ENCODE data around the gene MTNR1A.

The MTNR1A gene

DNA sequence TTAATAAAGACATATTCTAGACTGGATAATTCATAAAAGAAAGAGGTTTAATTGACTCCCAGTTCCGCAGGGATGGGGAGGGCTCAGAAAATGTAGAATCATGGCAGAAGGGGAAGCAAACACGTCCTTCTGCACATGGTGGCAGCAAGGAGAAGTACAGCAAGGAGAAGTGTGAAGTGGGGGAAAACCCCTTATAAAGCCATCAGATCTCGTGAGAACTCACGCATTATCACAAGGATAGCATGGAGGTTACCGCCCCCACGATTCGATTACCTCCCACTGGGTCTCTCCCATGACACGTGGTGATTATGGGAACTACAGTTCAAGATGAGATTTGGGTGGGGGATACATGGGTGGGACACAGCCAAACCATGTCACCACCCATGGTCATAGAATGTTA, 58.3 kb downstream of the MTNR1A start:
- Histone ChIP-seq H3K27me3 (replicated peaks in 2 of 5; ENCODE audit: control insufficient read depth in 4 of 5, insufficient read depth in 5 of 5, low read length in 4 of 5) (no peaks in the 10 kb centered on the region), H3K4me1 (ENCODE audit: control extremely low read depth in 1 of 4, control insufficient read depth in 4 of 4, insufficient read depth in 4 of 4, low read length in 3 of 4) (no peaks in the 10 kb centered on the region), H3K27ac (ENCODE audit: insufficient read depth in 1 of 2, low read depth in 1 of 2, low read length in 2 of 2, poor library complexity in 1 of 2, severe bottlenecking in 2 of 2) (no peak overlapping the region), H3K36me3 (ENCODE audit: control insufficient read depth in 4 of 4, insufficient read depth in 4 of 4, low read length in 3 of 4) (no peaks in the 10 kb centered on the region), H3K4me3 (ENCODE audit: control insufficient read depth in 1 of 7, extremely low read depth in 1 of 7, insufficient read depth in 4 of 7, low read depth in 2 of 7, low read length in 6 of 7) (no peak overlapping the region), H3K9me3 (ENCODE audit: control extremely low read depth in 1 of 5, control insufficient read depth in 4 of 5, insufficient read depth in 2 of 5, low read depth in 1 of 5, low read length in 4 of 5) (peaks cover 0 to 13% (median 3%) of the 10 kb centered on the region in 5 experiments)
- WGBS (ENCODE audit: insufficient coverage), result 86% methylated on average over 2 of the region's 8 CpGs
- POLR2A ChIA-PET, result no interaction called here
- CTCF ChIA-PET, result no interaction called here
- DNase-seq, result no peak

- CTCF ChIA-PET, result no interaction called here
- whole genome bisulfite sequencing (ENCODE audit: insufficient coverage), result no CpG with 5 or more reads among the region's 1 CpG
Observed at GRCh38 chr4:186494496-186494895, 60.9 kb downstream of the MTNR1A start.

DNA sequence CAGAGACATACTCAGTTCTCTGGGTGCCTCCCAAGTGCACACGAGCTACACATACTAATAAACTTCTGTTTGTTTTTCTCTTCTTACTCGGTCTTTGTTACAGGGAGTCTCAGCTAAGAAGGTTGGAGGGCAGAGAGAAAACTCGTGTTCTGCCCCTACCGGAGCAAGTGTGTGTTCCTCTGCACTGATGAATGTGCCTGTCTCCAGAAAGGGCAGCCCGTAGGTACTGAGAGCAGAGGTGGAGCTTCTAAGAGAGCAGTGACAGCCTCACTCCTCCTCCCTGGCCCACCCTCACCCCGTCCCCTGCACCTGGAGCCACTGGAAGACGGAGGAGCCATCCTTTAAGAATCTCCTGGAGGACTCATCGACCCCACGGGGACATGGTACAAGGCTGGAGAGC, 67.6 kb downstream of the MTNR1A start:
- ChIA-PET CTCF (interaction anchor here (1.2 to 1.6 kb wide), 2 partner anchors 9 to 14 kb away, joined by 3 to 4 read pairs; no protein-coding TSS in a partner anchor), POLR2A (no interaction called here)
- Histone ChIP-seq H3K36me3 (ENCODE audit: control insufficient read depth in 4 of 4, insufficient read depth in 4 of 4, low read length in 3 of 4) (no peaks in the 10 kb centered on the region), H3K9me3 (ENCODE audit: control extremely low read depth in 1 of 5, control insufficient read depth in 4 of 5, insufficient read depth in 2 of 5, low read depth in 1 of 5, low read length in 4 of 5) (peaks cover 0 to 2% (median 0%) of the 10 kb centered on the region in 5 experiments), H3K4me3 (ENCODE audit: control insufficient read depth in 1 of 7, extremely low read depth in 1 of 7, insufficient read depth in 4 of 7, low read depth in 2 of 7, low read length in 6 of 7) (no peak overlapping the region), H3K27me3 (replicated peaks in 2 of 5; ENCODE audit: control insufficient read depth in 4 of 5, insufficient read depth in 5 of 5, low read length in 4 of 5) (no peaks in the 10 kb centered on the region), H3K4me1 (ENCODE audit: control extremely low read depth in 1 of 4, control insufficient read depth in 4 of 4, insufficient read depth in 4 of 4, low read length in 3 of 4) (no peaks in the 10 kb centered on the region), H3K27ac (ENCODE audit: insufficient read depth in 1 of 2, low read depth in 1 of 2, low read length in 2 of 2, poor library complexity in 1 of 2, severe bottlenecking in 2 of 2) (no peak overlapping the region)
- DNase-seq, result no peak
- 91% methylated on average over 4 of the region's 9 CpGs for WGBS (ENCODE audit: insufficient coverage)

More at GRCh38 chr4:186494496-186494895, 60.9 kb downstream of the MTNR1A start:
- Histone ChIP-seq H3K27ac (ENCODE audit: insufficient read depth in 1 of 2, low read depth in 1 of 2, low read length in 2 of 2, poor library complexity in 1 of 2, severe bottlenecking in 2 of 2) (no peak overlapping the region), H3K4me3 (ENCODE audit: control insufficient read depth in 1 of 7, extremely low read depth in 1 of 7, insufficient read depth in 4 of 7, low read depth in 2 of 7, low read length in 6 of 7) (no peak overlapping the region), H3K27me3 (replicated peaks in 2 of 5; ENCODE audit: control insufficient read depth in 4 of 5, insufficient read depth in 5 of 5, low read length in 4 of 5) (no peaks in the 10 kb centered on the region), H3K36me3 (ENCODE audit: control insufficient read depth in 4 of 4, insufficient read depth in 4 of 4, low read length in 3 of 4) (no peaks in the 10 kb centered on the region), H3K4me1 (ENCODE audit: control extremely low read depth in 1 of 4, control insufficient read depth in 4 of 4, insufficient read depth in 4 of 4, low read length in 3 of 4) (no peaks in the 10 kb centered on the region), H3K9me3 (ENCODE audit: control extremely low read depth in 1 of 5, control insufficient read depth in 4 of 5, insufficient read depth in 2 of 5, low read depth in 1 of 5, low read length in 4 of 5) (peaks cover 0 to 13% (median 3%) of the 10 kb centered on the region in 5 experiments)
- POLR2A ChIA-PET, result no interaction called here
- no peak for DNase-seq

DNA sequence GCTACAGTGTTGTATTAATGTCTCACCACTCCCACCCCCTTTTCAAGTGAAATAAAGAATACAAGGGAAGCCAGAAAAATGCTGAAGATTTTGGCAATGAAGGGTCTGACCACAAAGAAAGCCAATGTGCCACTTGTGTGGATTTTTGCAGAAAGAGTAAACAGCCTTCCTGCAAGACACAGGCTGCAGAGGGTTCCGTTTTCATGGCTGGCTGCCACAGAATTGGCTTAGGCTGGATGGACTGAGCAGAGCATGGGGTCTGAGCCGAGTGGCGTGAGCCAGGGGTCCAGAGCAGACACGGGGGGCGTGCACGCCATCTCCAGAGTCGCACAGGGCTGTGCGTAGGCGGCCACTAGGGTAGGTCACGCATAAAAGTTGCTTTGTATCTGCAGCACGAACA, 69.2 kb downstream of the MTNR1A start:
- ChIA-PET CTCF (no interaction called here), POLR2A (no interaction called here)
- no peak overlapping the region for H3K27ac ChIP-seq (ENCODE audit: insufficient read depth in 1 of 2, low read depth in 1 of 2, low read length in 2 of 2, poor library complexity in 1 of 2, severe bottlenecking in 2 of 2)
- H3K9me3 ChIP-seq (ENCODE audit: control extremely low read depth in 1 of 5, control insufficient read depth in 4 of 5, insufficient read depth in 2 of 5, low read depth in 1 of 5, low read length in 4 of 5), result no peaks in the 10 kb centered on the region
- no peaks in the 10 kb centered on the region for H3K4me1 ChIP-seq (ENCODE audit: control extremely low read depth in 1 of 4, control insufficient read depth in 4 of 4, insufficient read depth in 4 of 4, low read length in 3 of 4)
- H3K4me3 ChIP-seq (ENCODE audit: control insufficient read depth in 1 of 7, extremely low read depth in 1 of 7, insufficient read depth in 4 of 7, low read depth in 2 of 7, low read length in 6 of 7), result no peak overlapping the region
- DNase-seq, result no peak
- peaks cover 0 to 1% (median 0%) of the 10 kb centered on the region in 5 experiments for H3K27me3 ChIP-seq (replicated peaks in 2 of 5; ENCODE audit: control insufficient read depth in 4 of 5, insufficient read depth in 5 of 5, low read length in 4 of 5)
- H3K36me3 ChIP-seq (ENCODE audit: control insufficient read depth in 4 of 4, insufficient read depth in 4 of 4, low read length in 3 of 4), result no peaks in the 10 kb centered on the region
- 90% methylated on average over 11 of the region's 11 CpGs for WGBS (ENCODE audit: insufficient coverage)

GRCh38 chr4:186485561-186486062, 69.8 kb downstream of the MTNR1A start:
- H3K27ac ChIP-seq (ENCODE audit: insufficient read depth in 1 of 2, low read depth in 1 of 2, low read length in 2 of 2, poor library complexity in 1 of 2, severe bottlenecking in 2 of 2), result no peak overlapping the region
- no peaks in the 10 kb centered on the region for H3K36me3 ChIP-seq (ENCODE audit: control insufficient read depth in 4 of 4, insufficient read depth in 4 of 4, low read length in 3 of 4)
- H3K27me3 ChIP-seq (replicated peaks in 2 of 5; ENCODE audit: control insufficient read depth in 4 of 5, insufficient read depth in 5 of 5, low read length in 4 of 5), result peaks cover 0 to 1% (median 0%) of the 10 kb centered on the region in 5 experiments
- DNase-seq, result no peak
- ChIA-PET CTCF (no interaction called here), POLR2A (no interaction called here)
- H3K9me3 ChIP-seq (ENCODE audit: control extremely low read depth in 1 of 5, control insufficient read depth in 4 of 5, insufficient read depth in 2 of 5, low read depth in 1 of 5, low read length in 4 of 5), result no peaks in the 10 kb centered on the region
- H3K4me3 ChIP-seq (ENCODE audit: control insufficient read depth in 1 of 7, extremely low read depth in 1 of 7, insufficient read depth in 4 of 7, low read depth in 2 of 7, low read length in 6 of 7), result no peak overlapping the region
- H3K4me1 ChIP-seq (ENCODE audit: control extremely low read depth in 1 of 4, control insufficient read depth in 4 of 4, insufficient read depth in 4 of 4, low read length in 3 of 4), result no peaks in the 10 kb centered on the region
- WGBS (ENCODE audit: insufficient coverage), result 83% methylated on average over 11 of the region's 14 CpGs

- no peak overlapping the region for H3K4me3 ChIP-seq (ENCODE audit: control insufficient read depth in 1 of 7, extremely low read depth in 1 of 7, insufficient read depth in 4 of 7, low read depth in 2 of 7, low read length in 6 of 7)
- no peak for DNase-seq
- CTCF ChIA-PET, result no interaction called here
Observed at GRCh38 chr4:186485150-186485549, 70.2 kb downstream of the MTNR1A start.

GRCh38 chr4:186483656-186484055, 71.7 kb downstream of the MTNR1A start:
- ChIA-PET CTCF (no interaction called here), POLR2A (no interaction called here)
- no peaks in the 10 kb centered on the region for H3K9me3 ChIP-seq (ENCODE audit: control extremely low read depth in 1 of 5, control insufficient read depth in 4 of 5, insufficient read depth in 2 of 5, low read depth in 1 of 5, low read length in 4 of 5)
- H3K27ac ChIP-seq (ENCODE audit: insufficient read depth in 1 of 2, low read depth in 1 of 2, low read length in 2 of 2, poor library complexity in 1 of 2, severe bottlenecking in 2 of 2), result no peak overlapping the region
- H3K4me3 ChIP-seq (ENCODE audit: control insufficient read depth in 1 of 7, extremely low read depth in 1 of 7, insufficient read depth in 4 of 7, low read depth in 2 of 7, low read length in 6 of 7), result no peak overlapping the region
- 89% methylated on average over 13 of the region's 16 CpGs for WGBS (ENCODE audit: insufficient coverage)
- no peaks in the 10 kb centered on the region for H3K4me1 ChIP-seq (ENCODE audit: control extremely low read depth in 1 of 4, control insufficient read depth in 4 of 4, insufficient read depth in 4 of 4, low read length in 3 of 4)
- no peaks in the 10 kb centered on the region for H3K36me3 ChIP-seq (ENCODE audit: control insufficient read depth in 4 of 4, insufficient read depth in 4 of 4, low read length in 3 of 4)
- DNase-seq, result no peak
- peaks cover 0 to 1% (median 0%) of the 10 kb centered on the region in 5 experiments for H3K27me3 ChIP-seq (replicated peaks in 2 of 5; ENCODE audit: control insufficient read depth in 4 of 5, insufficient read depth in 5 of 5, low read length in 4 of 5)

More at GRCh38 chr4:186485150-186485549, 70.2 kb downstream of the MTNR1A start:
- no peaks in the 10 kb centered on the region for H3K9me3 ChIP-seq (ENCODE audit: control extremely low read depth in 1 of 5, control insufficient read depth in 4 of 5, insufficient read depth in 2 of 5, low read depth in 1 of 5, low read length in 4 of 5)
- 97% methylated on average over 3 of the region's 5 CpGs for WGBS (ENCODE audit: insufficient coverage)
- POLR2A ChIA-PET, result no interaction called here
- no peak overlapping the region for H3K27ac ChIP-seq (ENCODE audit: insufficient read depth in 1 of 2, low read depth in 1 of 2, low read length in 2 of 2, poor library complexity in 1 of 2, severe bottlenecking in 2 of 2)
- H3K27me3 ChIP-seq (replicated peaks in 2 of 5; ENCODE audit: control insufficient read depth in 4 of 5, insufficient read depth in 5 of 5, low read length in 4 of 5), result peaks cover 0 to 1% (median 0%) of the 10 kb centered on the region in 5 experiments
- H3K36me3 ChIP-seq (ENCODE audit: control insufficient read depth in 4 of 4, insufficient read depth in 4 of 4, low read length in 3 of 4), result no peaks in the 10 kb centered on the region
- no peaks in the 10 kb centered on the region for H3K4me1 ChIP-seq (ENCODE audit: control extremely low read depth in 1 of 4, control insufficient read depth in 4 of 4, insufficient read depth in 4 of 4, low read length in 3 of 4)
